ENCODE measurements around the gene KY.

GRCh38 chr3:134665243-134665642 is 14.4 kb upstream of the KY start:
- TF ChIP-seq POLR2A (IDR thresholded peaks at IDR 0.05): no peak
- no peak for TF ChIP-seq CTCF (IDR thresholded peaks at IDR 0.05)
- TF ChIP-seq POLR2AphosphoS5 (IDR thresholded peaks at IDR 0.05; ENCODE audit: insufficient read depth in 1 of 2, low read depth in 1 of 2): no peak

All from vagina (tissue), 2 donors.